H1 (cell line): ENCODE results near the gene CYP27C1. TPM values are rescaled to one million over a fixed set of nuclear protein-coding genes. Genes with fewer than 3 reads are reported as not detected.

Source experiments
- CTCF ChIA-PET: fragments of 300-600 bp; sonication (Branson Sonifier 250); formaldehyde crosslinking; loops from one replicate; lab custom pipeline; 2021; ENCODE audit not compliant: partially characterized antibody; lab: Charles Lee
- POLR2A ChIA-PET: fragments of 300-600 bp; sonication (Branson Sonifier 250); formaldehyde crosslinking; loops from one replicate; lab custom pipeline; 2021; ENCODE audit warnings: inconsistent platforms; ENCODE audit not compliant: partially characterized antibody; lab: Charles Lee
- DNase-seq, 2 experiments: peaks; one replicate each; pipeline versions ENCODE4 v3.0.0 to v3.0.0-alpha.2; 2010 to 2022; ENCODE audit warnings: low spot score in 2 of 2, low read depth in 1 of 2, mixed read lengths in 1 of 2
- FAIRE-seq: peaks from 2 replicates; lab custom pipeline; 2011; peaks lifted over from hg19 to GRCh38; lab: Jason Lieb, UNC
- H2AFZ ChIP-seq: 2 replicates; pipeline ENCODE4 v1.8.1; 2012; ENCODE audit warnings: low read length, inconsistent platforms
- H2AK5ac ChIP-seq: 2 replicates; pipeline ENCODE4 v1.6.1; 2013; ENCODE audit warnings: low read depth, low read length
- H2BK120ac ChIP-seq: replicated peaks from 2 replicates; pipeline ENCODE3; 2013; ENCODE audit warnings: low read depth, low read length, inconsistent platforms
- H2BK12ac ChIP-seq: 2 replicates; pipeline ENCODE4 v1.6.1; 2013; ENCODE audit warnings: low read depth, low read length
- H2BK15ac ChIP-seq: 2 replicates; pipeline ENCODE4 v1.6.1; 2013; ENCODE audit warnings: low read length
- H2BK20ac ChIP-seq: 2 replicates; pipeline ENCODE4 v1.6.1; 2013; ENCODE audit warnings: low read length
- H2BK5ac ChIP-seq: 2 replicates; pipeline ENCODE4 v1.6.1; 2013; ENCODE audit warnings: low read depth, low read length
- H3K14ac ChIP-seq: 2 replicates; pipeline ENCODE4 v1.6.1; 2013; ENCODE audit warnings: inconsistent platforms; ENCODE audit not compliant: insufficient read length
- H3K18ac ChIP-seq: 2 replicates; pipeline ENCODE4 v1.6.1; 2013; ENCODE audit warnings: low read length; ENCODE audit errors: extremely low read depth
- H3K23ac ChIP-seq: 2 replicates; pipeline ENCODE4 v1.6.1; 2013; ENCODE audit warnings: inconsistent platforms; ENCODE audit not compliant: insufficient read length
- H3K23me2 ChIP-seq: 2 replicates; pipeline ENCODE4 v1.6.1; 2013; ENCODE audit warnings: low read depth, low read length
- H3K27ac ChIP-seq: 2 replicates; pipeline ENCODE4 v1.6.1; 2011; ENCODE audit warnings: low read depth, low read length, inconsistent platforms
- H3K27me3 ChIP-seq, 4 experiments: replicated peaks in 1 of 4; 1 replicate in 1 of 4; 2 replicates in 3 of 4; pipeline versions ENCODE4 v1.6.1 to v1.8.1; 2011 to 2013; ENCODE audit warnings: low read length in 3 of 4, mild to moderate bottlenecking in 3 of 4, inconsistent platforms in 2 of 4, mixed read lengths in 2 of 4, moderate library complexity in 1 of 4; ENCODE audit not compliant: control insufficient read depth in 3 of 4, insufficient read depth in 3 of 4; ENCODE audit errors: extremely low read depth in 1 of 4
- H3K36me3 ChIP-seq, 4 experiments: 2 replicates each; pipeline versions ENCODE4 v1.6.1 to v1.8.1; 2011 to 2013; ENCODE audit warnings: mild to moderate bottlenecking in 4 of 4, low read length in 3 of 4, moderate library complexity in 2 of 4, control low read depth in 1 of 4, inconsistent platforms in 1 of 4; ENCODE audit not compliant: insufficient read depth in 4 of 4, control insufficient read depth in 2 of 4
- H3K4ac ChIP-seq: replicated peaks from 2 replicates; pipeline ENCODE3; 2013; ENCODE audit warnings: low read length, low read depth, mixed read lengths, inconsistent platforms; ENCODE audit not compliant: insufficient read length
- H3K4me1 ChIP-seq, 4 experiments: replicated peaks in 1 of 4; 1 replicate in 1 of 4; 2 replicates in 3 of 4; pipeline versions ENCODE4 v1.6.1 to v1.8.1; 2011 to 2013; ENCODE audit warnings: low read length in 3 of 4, inconsistent platforms in 2 of 4, mixed read lengths in 1 of 4; ENCODE audit not compliant: insufficient read depth in 4 of 4, control insufficient read depth in 3 of 4
- H3K4me2 ChIP-seq, 2 experiments: 2 replicates each; pipeline versions ENCODE4 v1.6.1 to v1.8.1; 2011 to 2013; ENCODE audit warnings: low read depth in 2 of 2, low read length in 2 of 2, control low read depth in 1 of 2, inconsistent platforms in 1 of 2, mild to moderate bottlenecking in 1 of 2; ENCODE audit not compliant: insufficient read depth in 1 of 2
- H3K4me3 ChIP-seq, 4 experiments: fragments of 200-600, 300-600 bp in 1 of 4; sonication (generic), shearing (Covaris generic), sonication (Bioruptor Twin) in 1 of 4; 2 replicates each; pipeline versions ENCODE4 v1.5.1 to v1.8.1; 2011 to 2016; ENCODE audit warnings: low read length in 4 of 4, low read depth in 3 of 4, control low read depth in 2 of 4, inconsistent platforms in 2 of 4, mild to moderate bottlenecking in 2 of 4, mixed read lengths in 1 of 4, moderate library complexity in 1 of 4; ENCODE audit not compliant: insufficient read depth in 2 of 4; ENCODE audit errors: extremely low read depth in 1 of 4
- H3K56ac ChIP-seq: replicated peaks from 2 replicates; pipeline ENCODE3; 2013; ENCODE audit warnings: low read depth, mild to moderate bottlenecking, mixed read lengths, low read length, inconsistent platforms; ENCODE audit not compliant: insufficient read length
- H3K79me1 ChIP-seq: 2 replicates; pipeline ENCODE4 v1.6.1; 2013; ENCODE audit warnings: low read depth, low read length, control low read depth
- H3K79me2 ChIP-seq, 2 experiments: 2 replicates each; pipeline versions ENCODE4 v1.6.1 to v1.8.1; 2012 to 2013; ENCODE audit warnings: low read length in 2 of 2, mild to moderate bottlenecking in 2 of 2, inconsistent platforms in 1 of 2; ENCODE audit not compliant: insufficient read depth in 2 of 2, control insufficient read depth in 1 of 2
- H3K9ac ChIP-seq, 4 experiments: replicated peaks in 1 of 4; 1 replicate in 1 of 4; 2 replicates in 3 of 4; pipeline versions ENCODE4 v1.6.1 to v1.8.1; 2011 to 2013; ENCODE audit warnings: low read depth in 3 of 4, low read length in 3 of 4, control low read depth in 2 of 4, mild to moderate bottlenecking in 2 of 4, moderate library complexity in 2 of 4, inconsistent platforms in 1 of 4; ENCODE audit errors: extremely low read depth in 1 of 4
- H3K9me3 ChIP-seq, 2 experiments: 2 replicates each; pipeline versions ENCODE4 v1.6.1 to v1.8.1; 2012 to 2013; ENCODE audit warnings: mild to moderate bottlenecking in 2 of 2, moderate library complexity in 2 of 2, control low read depth in 1 of 2, inconsistent platforms in 1 of 2, low read depth in 1 of 2, low read length in 1 of 2, mixed read lengths in 1 of 2; ENCODE audit not compliant: insufficient read depth in 2 of 2
- H4K20me1 ChIP-seq, 2 experiments: replicated peaks in 1 of 2; 2 replicates each; pipeline versions ENCODE3 to v1.8.1; 2011 to 2013; ENCODE audit warnings: inconsistent platforms in 2 of 2, low read length in 2 of 2, mild to moderate bottlenecking in 1 of 2; ENCODE audit not compliant: insufficient read depth in 2 of 2, control insufficient read depth in 1 of 2
- H4K5ac ChIP-seq: 2 replicates; pipeline ENCODE4 v1.6.1; 2013; ENCODE audit warnings: low read length, low read depth, mixed read lengths, inconsistent platforms; ENCODE audit not compliant: insufficient read length
- H4K8ac ChIP-seq: 2 replicates; pipeline ENCODE4 v1.8.0; 2013; ENCODE audit warnings: mild to moderate bottlenecking, moderate library complexity, low read length, inconsistent platforms; ENCODE audit not compliant: insufficient read depth; ENCODE audit errors: extremely low read depth
- H4K91ac ChIP-seq: replicated peaks from 2 replicates; pipeline ENCODE3; 2013; ENCODE audit warnings: low read length, mixed read lengths, inconsistent platforms; ENCODE audit not compliant: insufficient read length
- WGBS, 2 experiments: shearing (Covaris generic) in 1 of 2; methylation state at CpG; one replicate each; pipeline versions ENCODE4 v1.1.6 to v1.1.7; 2013 to 2015; ENCODE audit warnings: low lambda C conversion rate in 2 of 2, mixed read lengths in 2 of 2, inconsistent platforms in 1 of 2, low coverage in 1 of 2, missing lambda C conversion rate in 1 of 2; ENCODE audit not compliant: insufficient replicate concordance in 2 of 2, insufficient coverage in 1 of 2, insufficient read length in 1 of 2; ENCODE audit errors: extremely low coverage in 1 of 2, missing lambda C conversion rate in 1 of 2; 5-methylcytosine and 5-hydroxymethylcytosine counted together
- polyA plus RNA-seq, 7 experiments: library from polyadenylated mRNA; depleted of rRNA in 3 of 7; stranded (reverse) in 5 of 7; unstranded in 2 of 7; fragments of >200 nt in 5 of 7; fragments of 200-250 nt in 2 of 7; gene quantifications; 1 replicate in 5 of 7; 2 replicates in 1 of 7; 4 replicates in 1 of 7; pipeline versions ENCODE4 v1.2.1 to v1.2.3, GENCODE V29; 2011 to 2013; ENCODE audit warnings: missing spikeins in 2 of 7, mixed read lengths in 2 of 7
- total RNA-seq: library from RNA; stranded (reverse); fragmentation: NEBNext Ultra II Directional; extraction: Animal tissue kit (Norgen Biotek cat#: 25700); gene quantifications from 2 replicates; pipeline ENCODE4 v1.2.1, GENCODE V29; 2021

The CYP27C1 gene
- total and polyA plus RNA-seq, 2 of the 8 experiments (the other 6 are each of a cell fraction or from before 2014, with no cell fraction given): 1.3 to 3.2 TPM

GRCh38 chr2:127173057-127173456, 47.0 kb downstream of the CYP27C1 start:
- H3K79me2 ChIP-seq: no peaks in the 10 kb centered on the region
- 75% methylated on average over 6 of the region's 6 CpGs; no CpG with 5 or more reads in 1 of the 2 experiments for WGBS, 2 experiments
- no peaks in the 10 kb centered on the region for H4K20me1 ChIP-seq
- no peak overlapping the region for H3K4me2 ChIP-seq
- no peaks in the 10 kb centered on the region for H3K79me1 ChIP-seq
- no peak overlapping the region for H2AFZ ChIP-seq
- H4K5ac ChIP-seq: no peak overlapping the region
- H2BK20ac ChIP-seq: no peak overlapping the region
- no peak overlapping the region for H2BK120ac ChIP-seq
- no peak for FAIRE-seq
- H2BK15ac ChIP-seq: no peak overlapping the region
- POLR2A ChIA-PET: interaction anchor here (1.2 kb wide), 1 partner anchor 15 kb away, joined by 3 read pairs; no protein-coding TSS in a partner anchor
- no peak overlapping the region for H3K9ac ChIP-seq
- no peaks in the 10 kb centered on the region; a peak in 1 of 7 replicates for H3K27me3 ChIP-seq
- no peak overlapping the region for H3K14ac ChIP-seq
- no peaks in the 10 kb centered on the region for H3K23me2 ChIP-seq
- no peaks in the 10 kb centered on the region for H3K36me3 ChIP-seq
- H3K9me3 ChIP-seq: no peaks in the 10 kb centered on the region
- no peak overlapping the region for H2BK5ac ChIP-seq
- CTCF ChIA-PET: interaction anchor here (0.9 to 4.3 kb wide), 13 partner anchors 11 to 183 kb away, joined by 3 to 22 read pairs (median 4); no protein-coding TSS in a partner anchor
- no peak overlapping the region for H3K4ac ChIP-seq
- no peak overlapping the region for H3K27ac ChIP-seq
- H2BK12ac ChIP-seq: no peak overlapping the region
- no peak overlapping the region for H2AK5ac ChIP-seq
- no peak overlapping the region for H4K91ac ChIP-seq
- no peak overlapping the region for H3K23ac ChIP-seq
- H3K4me3 ChIP-seq: no peak overlapping the region
- no peak overlapping the region for H4K8ac ChIP-seq
- no peak overlapping the region for H3K56ac ChIP-seq
- H3K18ac ChIP-seq: no peak overlapping the region
- DNase-seq: no peak
- peaks cover 0 to 4% (median 3%) of the 10 kb centered on the region in 4 experiments; a peak in 4 of 7 replicates for H3K4me1 ChIP-seq
